WERI-Rb-1 (cell line): ENCODE results near the gene PHRF1.
"Not testable (repeated sequence)": the region's sequence is repeated elsewhere in the genome, so short reads cannot be mapped to it uniquely, and the experiment has no call there.

Experiments used
- DNase-seq: peaks from one replicate; pipeline ENCODE4 v3.0.0-alpha.2; 2020
- H3K27ac ChIP-seq: fragments of 250-450 bp; sonication (Bioruptor Pico); 2 replicates; pipeline ENCODE4 v1.5.1; 2020; ENCODE audit warnings: mild to moderate bottlenecking, moderate library complexity
- H3K27me3 ChIP-seq: fragments of 250-450 bp; sonication (Bioruptor Pico); 2 replicates; pipeline ENCODE4 v1.5.1; 2021; ENCODE audit warnings: mild to moderate bottlenecking, low read depth, moderate library complexity; ENCODE audit not compliant: insufficient read depth, severe bottlenecking
- H3K36me3 ChIP-seq: fragments of 250-450 bp; sonication (Bioruptor Pico); 2 replicates; pipeline ENCODE4 v1.5.1; 2020; ENCODE audit warnings: mild to moderate bottlenecking, moderate library complexity
- H3K4me3 ChIP-seq: 2 replicates; pipeline ENCODE4 v1.5.1; 2011; ENCODE audit warnings: low read depth, mild to moderate bottlenecking, control low read depth, low read length
- H3K9me3 ChIP-seq: fragments of 250-450 bp; sonication (Bioruptor Pico); 2 replicates; pipeline ENCODE4 v1.5.1; 2021; ENCODE audit warnings: mild to moderate bottlenecking, moderate library complexity; ENCODE audit not compliant: severe bottlenecking
- TF ChIP-seq, protein P1 (sequence below): IDR thresholded peaks from 2 replicates; pipeline ENCODE4 v1.5.1; 2011; ENCODE audit warnings: low read depth, mild to moderate bottlenecking, control low read depth, inconsistent platforms, low read length

PHRF1 gene

DNA sequence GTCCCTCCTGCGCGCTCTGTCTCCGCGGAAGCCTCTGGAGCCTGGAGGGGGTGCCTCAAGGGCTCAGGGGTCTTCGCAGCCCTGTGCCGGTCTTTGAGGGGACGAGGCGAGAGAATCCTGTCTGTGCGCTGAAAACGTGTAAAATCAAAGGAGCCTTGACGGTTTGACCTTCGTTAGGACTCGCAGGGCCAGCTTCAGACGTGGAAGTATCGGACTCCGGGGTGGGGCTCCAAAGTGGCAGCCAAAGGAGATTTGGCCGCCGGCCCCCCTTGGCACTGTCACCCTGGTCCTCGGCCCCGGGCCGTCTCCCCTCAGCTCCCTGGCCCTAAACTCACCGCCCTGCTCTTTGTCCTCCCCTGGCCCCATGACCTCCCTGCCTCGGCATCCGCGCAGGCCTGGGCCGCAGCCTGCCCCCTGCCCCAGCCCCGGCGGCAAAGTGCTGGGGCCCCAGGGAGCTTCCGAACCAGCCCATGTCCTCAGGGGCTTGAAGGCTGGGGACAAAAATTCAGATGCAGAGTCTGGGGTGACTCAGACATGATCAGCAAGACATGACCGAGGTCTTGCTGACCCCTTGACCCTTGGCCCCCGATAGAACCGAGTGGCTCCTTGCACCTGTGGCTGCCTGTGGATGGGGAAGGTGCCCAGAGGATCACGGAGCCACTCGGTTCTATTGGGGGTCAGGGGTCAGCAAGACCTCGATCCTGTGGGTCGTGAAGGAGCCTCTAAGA, 6.9 kb upstream of the PHRF1 start:
- Histone ChIP-seq H3K4me3 (peak overlapping the region; percentile 53), H3K27me3 (no peaks in the 10 kb centered on the region), H3K36me3 (no peaks in the 10 kb centered on the region; the same call in 1 of the 2 replicates), H3K9me3 (no peaks in the 10 kb centered on the region), H3K27ac (peak overlapping the region; percentile 81)
- no peak for DNase-seq
- TF ChIP-seq, protein P1, sequence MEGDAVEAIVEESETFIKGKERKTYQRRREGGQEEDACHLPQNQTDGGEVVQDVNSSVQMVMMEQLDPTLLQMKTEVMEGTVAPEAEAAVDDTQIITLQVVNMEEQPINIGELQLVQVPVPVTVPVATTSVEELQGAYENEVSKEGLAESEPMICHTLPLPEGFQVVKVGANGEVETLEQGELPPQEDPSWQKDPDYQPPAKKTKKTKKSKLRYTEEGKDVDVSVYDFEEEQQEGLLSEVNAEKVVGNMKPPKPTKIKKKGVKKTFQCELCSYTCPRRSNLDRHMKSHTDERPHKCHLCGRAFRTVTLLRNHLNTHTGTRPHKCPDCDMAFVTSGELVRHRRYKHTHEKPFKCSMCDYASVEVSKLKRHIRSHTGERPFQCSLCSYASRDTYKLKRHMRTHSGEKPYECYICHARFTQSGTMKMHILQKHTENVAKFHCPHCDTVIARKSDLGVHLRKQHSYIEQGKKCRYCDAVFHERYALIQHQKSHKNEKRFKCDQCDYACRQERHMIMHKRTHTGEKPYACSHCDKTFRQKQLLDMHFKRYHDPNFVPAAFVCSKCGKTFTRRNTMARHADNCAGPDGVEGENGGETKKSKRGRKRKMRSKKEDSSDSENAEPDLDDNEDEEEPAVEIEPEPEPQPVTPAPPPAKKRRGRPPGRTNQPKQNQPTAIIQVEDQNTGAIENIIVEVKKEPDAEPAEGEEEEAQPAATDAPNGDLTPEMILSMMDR = no peak

DNA sequence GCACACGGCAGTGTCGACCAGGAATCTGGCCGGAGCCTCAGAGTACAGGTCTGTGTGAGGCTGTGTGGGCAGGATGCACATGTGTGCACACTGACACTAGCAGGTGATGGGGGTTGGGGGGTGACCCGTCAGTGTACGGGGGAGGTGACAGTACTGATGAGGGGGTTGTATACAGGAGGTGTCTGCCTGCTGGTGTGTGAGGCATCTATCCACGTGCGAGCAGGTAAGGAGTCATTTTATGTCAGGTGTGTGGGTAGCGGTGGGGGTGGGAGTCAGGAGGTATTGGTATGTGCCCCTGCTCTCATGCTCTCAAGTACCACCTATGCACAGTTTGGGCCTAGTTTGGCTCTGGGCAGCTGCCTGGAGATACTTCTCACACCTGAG, 4.5 kb upstream of the PHRF1 start:
- no peak for DNase-seq
- no peaks in the 10 kb centered on the region for H3K9me3 ChIP-seq
- H3K36me3 ChIP-seq = no peaks in the 10 kb centered on the region; the same call in 1 of the 2 replicates
- H3K27ac ChIP-seq = no peak overlapping the region
- H3K27me3 ChIP-seq = no peaks in the 10 kb centered on the region
- TF ChIP-seq, protein P1 = no peak
- no peak overlapping the region for H3K4me3 ChIP-seq

DNA sequence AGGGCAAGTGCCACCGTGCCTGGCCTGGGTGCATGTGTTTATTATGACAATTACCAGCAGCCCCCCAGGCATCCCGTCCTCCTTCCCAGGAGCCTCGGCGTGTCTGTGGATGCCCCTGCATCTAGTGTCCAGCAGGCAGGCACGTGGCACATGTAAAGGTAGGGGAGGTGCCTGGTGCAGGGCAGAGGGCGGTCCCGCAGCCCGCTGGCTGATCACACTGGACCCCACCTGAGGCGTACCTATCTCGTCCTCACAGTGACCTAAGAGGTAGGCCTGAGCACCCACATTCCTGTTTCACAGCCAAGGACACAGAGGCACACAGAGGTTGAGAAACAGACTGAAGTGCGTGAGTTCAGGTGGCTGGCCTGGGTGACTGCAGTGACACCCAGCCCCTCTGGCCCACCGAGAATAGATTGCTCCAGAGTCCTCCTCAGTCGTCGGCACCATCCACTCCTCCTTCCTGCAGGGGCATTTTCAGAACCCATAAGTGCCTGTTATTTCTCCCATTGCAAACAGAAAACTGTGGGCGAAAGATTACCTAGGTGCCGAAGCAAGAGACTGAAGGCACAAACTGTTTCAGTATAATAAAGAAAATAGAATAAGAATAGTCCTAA, 3.0 kb upstream of the PHRF1 start:
- DNase-seq = no peak
- no peaks in the 10 kb centered on the region for H3K27me3 ChIP-seq
- H3K36me3 ChIP-seq = peaks cover 15% of the 10 kb centered on the region
- H3K9me3 ChIP-seq = no peaks in the 10 kb centered on the region
- TF ChIP-seq, protein P1 = no peak
- H3K4me3 ChIP-seq = no peak overlapping the region
- H3K27ac ChIP-seq = no peak overlapping the region

DNA sequence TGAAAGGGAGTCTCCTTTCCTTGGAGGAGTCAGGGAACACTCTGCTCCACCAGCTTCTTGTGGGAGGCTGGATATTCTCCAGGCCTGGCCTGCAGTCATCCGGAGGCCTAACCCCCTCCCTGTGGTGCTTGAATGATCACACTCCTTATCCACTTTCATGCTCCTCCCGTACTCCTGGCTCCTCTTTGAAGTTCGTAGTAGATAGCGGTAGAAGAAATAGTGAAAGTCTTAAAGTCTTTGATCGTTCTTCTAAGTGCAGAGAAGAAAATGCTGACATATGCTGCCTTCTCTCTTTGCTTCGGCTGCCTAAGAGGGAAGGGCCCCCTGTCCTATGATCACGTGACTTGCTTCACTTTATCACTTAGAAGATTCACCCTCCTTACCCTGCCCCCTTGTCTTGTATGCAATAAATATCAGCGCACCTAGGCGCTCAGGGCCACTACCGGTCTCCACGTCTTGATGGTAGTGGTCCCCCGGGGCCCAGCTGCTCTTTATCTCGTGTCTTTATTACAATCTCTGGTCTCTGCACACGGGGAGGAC, 2.2 kb upstream of the PHRF1 start:
- Histone ChIP-seq H3K27ac (peak overlapping the region; percentile 34; the same call in 1 of the 2 replicates), H3K4me3 (peak overlapping the region; percentile 76), H3K36me3 (peaks cover 18% of the 10 kb centered on the region)
- not testable (repeated sequence) for DNase-seq, H3K9me3 ChIP-seq, H3K27me3 ChIP-seq

DNA sequence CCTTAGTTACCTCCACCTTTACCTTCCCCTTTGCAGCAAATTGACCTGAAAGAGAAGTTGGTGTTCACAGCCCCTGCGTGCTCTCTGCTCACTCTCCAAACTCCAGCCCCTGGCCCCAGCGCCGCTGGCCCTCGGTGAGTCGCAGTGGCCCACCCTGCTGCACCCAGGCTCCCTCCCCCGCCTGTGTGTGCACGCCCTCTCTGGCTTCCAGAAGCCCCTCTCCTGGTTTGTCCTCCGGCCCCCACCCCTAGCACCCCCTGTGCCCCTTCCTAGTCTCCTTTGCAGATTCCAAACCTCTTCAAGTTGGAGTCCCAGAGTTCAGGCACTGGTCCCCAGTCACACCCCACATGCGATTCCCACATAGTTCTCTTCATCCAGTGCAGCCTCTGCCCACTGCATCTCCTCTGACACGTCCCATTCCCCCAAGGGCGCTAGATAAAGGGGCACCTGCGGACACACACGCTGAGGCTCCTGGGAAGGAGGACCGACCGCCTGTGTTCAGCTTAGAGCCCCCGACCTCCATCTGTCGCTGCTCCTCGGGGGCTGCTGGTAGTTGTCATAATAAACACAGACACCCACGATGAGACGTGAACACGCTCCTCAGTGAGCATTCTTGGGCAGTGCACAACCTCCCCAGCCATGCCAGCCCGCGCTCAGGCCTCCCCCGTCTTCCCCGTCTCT, 1.5 kb upstream of the PHRF1 start:
- TF ChIP-seq, protein P1 = no peak
- no peaks in the 10 kb centered on the region for H3K27me3 ChIP-seq
- peak; percentile 47 for DNase-seq
- H3K4me3 ChIP-seq = peak overlapping the region; percentile 76
- peak overlapping the region; percentile 90 for H3K27ac ChIP-seq
- H3K36me3 ChIP-seq = peaks cover 21% of the 10 kb centered on the region
- no peaks in the 10 kb centered on the region for H3K9me3 ChIP-seq
